Measurements from ENCODE around the gene DLG3. TPM values are rescaled to one million over a fixed set of nuclear protein-coding genes. Genes with fewer than 3 reads are reported as not detected.

Gene DLG3
- total RNA-seq, 1 experiment from 2014 or later = 71.2 TPM

GRCh38 chrX:70496491-70496890 lies 51.9 kb downstream of the DLG3 start:
- Mint-ChIP-seq H3K4me3 (no peak overlapping the region), H3K36me3 (ENCODE audit: insufficient read depth in 1 of 3, low read depth in 3 of 3) (peaks cover 66 to 96% (median 90%) of the 10 kb centered on the region in 3 experiments), H3K9me3 (peaks cover 75 to 80% of the 10 kb centered on the region in 2 experiments), H3K27me3 (ENCODE audit: low read depth) (no peaks in the 10 kb centered on the region), H3K4me1 (no peaks in the 10 kb centered on the region), H3K27ac (no peak overlapping the region; a peak in 1 of 7 replicates)
- no peak for DNase-seq
- Histone ChIP-seq H3K23ac (ENCODE audit: insufficient read length, low read depth, low read length) (no peak overlapping the region), H3K79me1 (ENCODE audit: insufficient read depth, low read depth, low read length, poor library complexity, severe bottlenecking) (no peaks in the 10 kb centered on the region), H3T11ph (ENCODE audit: low read length) (no peak overlapping the region), H3K14ac (ENCODE audit: insufficient read depth, low read length) (no peak overlapping the region), H3K56ac (ENCODE audit: insufficient read length, low read depth, low read length) (no peak overlapping the region), H2BK120ac (ENCODE audit: low read depth, low read length, poor library complexity, severe bottlenecking) (no peak overlapping the region), H3K27me3 (ENCODE audit: insufficient read depth, low read length) (no peaks in the 10 kb centered on the region), H3K4me1 (ENCODE audit: insufficient read depth, low read length) (no peaks in the 10 kb centered on the region), H2BK15ac (ENCODE audit: low read depth, low read length) (no peak overlapping the region), H3K4ac (ENCODE audit: low read depth, low read length) (no peak overlapping the region), H3K9ac (ENCODE audit: extremely low read depth, insufficient read length, low read length) (no peak overlapping the region), H3K4me2 (ENCODE audit: insufficient read depth, insufficient read length, low read length) (no peak overlapping the region), H2BK12ac (ENCODE audit: insufficient read length, low read depth, low read length) (no peak overlapping the region), H3K18ac (ENCODE audit: insufficient read length, low read depth, low read length) (no peak overlapping the region), H3K79me2 (ENCODE audit: insufficient read depth, low read length) (no peaks in the 10 kb centered on the region), H3K23me2 (ENCODE audit: insufficient read length, low read depth, low read length, poor library complexity, severe bottlenecking) (no peaks in the 10 kb centered on the region), H4K20me1 (ENCODE audit: control insufficient read depth, insufficient read depth, insufficient read length) (no peaks in the 10 kb centered on the region), H3K9me3 (ENCODE audit: control insufficient read depth, low read depth, low read length) (peaks cover 52% of the 10 kb centered on the region), H2AFZ (ENCODE audit: low read length) (no peak overlapping the region), H3K27ac (ENCODE audit: insufficient read length, low read depth, low read length) (no peak overlapping the region), H4K8ac (replicated peaks; ENCODE audit: insufficient read length, low read depth, low read length) (no peak overlapping the region), H4K5ac (ENCODE audit: insufficient read length, low read depth, low read length) (no peak overlapping the region), H4K91ac (ENCODE audit: insufficient read length, low read depth, low read length) (no peak overlapping the region), H2BK5ac (ENCODE audit: insufficient read length, low read length) (no peak overlapping the region), H2AK5ac (ENCODE audit: insufficient read length, low read length) (no peak overlapping the region), H2BK20ac (ENCODE audit: low read depth, low read length, poor library complexity, severe bottlenecking) (no peak overlapping the region)
- no CpG with 5 or more reads among the region's 5 CpGs for WGBS (ENCODE audit: extremely low coverage, insufficient read length, low lambda C conversion rate)
- TF ChIP-seq CTCF (conservative IDR thresholded peaks at IDR 0.05) = peak; percentile 23; the same call in 1 of the 3 replicates

Data from H9 (cell line).